ENCODE data around the gene LAMB3.

LAMB3 gene

GRCh38 chr1:209565759-209566678 lies 86.2 kb downstream of the LAMB3 start:
- H3K4me3 ChIP-seq (ENCODE audit: low read depth, low read length): no peak overlapping the region
- TF ChIP-seq CTCF (IDR thresholded peaks at IDR 0.05; ENCODE audit: low read depth, low read length, missing control alignments): peak; percentile 88
- DNase-seq (ENCODE audit: low read depth): peak; percentile 34

All from GM12864 (cell line).